DOHH2 (cell line): ENCODE results near the gene EGFL8.

Source experiments
- CTCF ChIP-seq: fragments of 200-600 bp; sonication (generic); IDR thresholded peaks from one replicate; pipeline ENCODE4 v1.5.1; 2014; ENCODE audit warnings: antibody characterized with exemption, mild to moderate bottlenecking, low read depth, low read length; ENCODE audit not compliant: poor library complexity, severe bottlenecking
- EZH2phosphoT487 ChIP-seq: fragments of 200-600 bp; sonication (generic); IDR thresholded peaks from 2 replicates; pipeline ENCODE4 v1.6.1; 2017; ENCODE audit warnings: borderline replicate concordance, mild to moderate bottlenecking, antibody characterized with exemption, low read length, moderate library complexity, mixed read lengths

GRCh38 chr6:32170294-32170693, 5.9 kb downstream of the EGFL8 start:
- TF ChIP-seq CTCF (no peak), EZH2phosphoT487 (no peak)
